HG03520 (cell line): ENCODE results near the gene EMC9.

Experiments
- ATAC-seq: cut with Tn5 transposase; IDR thresholded peaks from one replicate; pipeline ENCODE4 v1.9.1; 2021; ENCODE audit warnings: mild to moderate bottlenecking, moderate library complexity; ENCODE audit not compliant: unreplicated experiment

Gene EMC9

GRCh38 chr14:24132061-24132685 is 9.2 kb downstream of the EMC9 start:
- ATAC-seq = no peak

GRCh38 chr14:24131549-24131966 is 9.8 kb downstream of the EMC9 start:
- ATAC-seq = no peak

GRCh38 chr14:24130717-24131548 is 10.5 kb downstream of the EMC9 start:
- ATAC-seq = no peak

GRCh38 chr14:24130380-24130716 is 11.0 kb downstream of the EMC9 start, which contains the start of gene FITM1:
FITM1 (plus strand) TSS chr14:24130659; CDS start chr14:24131564, 905 bp downstream.
- ATAC-seq = no peak

- ATAC-seq = no peak
Measured at GRCh38 chr14:24129410-24129998, 11.9 kb downstream of the EMC9 start.

- ATAC-seq = no peak
Measured at GRCh38 chr14:24127673-24128072, 13.7 kb downstream of the EMC9 start.

GRCh38 chr14:24126939-24127338 is 14.5 kb downstream of the EMC9 start:
- no peak for ATAC-seq

- no peak for ATAC-seq
Measured at GRCh38 chr14:24123424-24124417, 17.7 kb downstream of the EMC9 start.

GRCh38 chr14:24122898-24123297 is 18.5 kb downstream of the EMC9 start:
- no peak for ATAC-seq

- no peak for ATAC-seq
Measured at GRCh38 chr14:24122416-24122815, 19.0 kb downstream of the EMC9 start.

- ATAC-seq = no peak
Measured at GRCh38 chr14:24121210-24121609, 20.2 kb downstream of the EMC9 start.

- ATAC-seq = no peak
Measured at GRCh38 chr14:24119691-24120090, 21.7 kb downstream of the EMC9 start.

GRCh38 chr14:24117179-24117578 is 24.2 kb downstream of the EMC9 start:
- no peak for ATAC-seq

GRCh38 chr14:24116128-24116814 is 25.1 kb downstream of the EMC9 start:
- no peak for ATAC-seq

- ATAC-seq = no peak
Measured at GRCh38 chr14:24115422-24116127, 25.8 kb downstream of the EMC9 start.

GRCh38 chr14:24114532-24115421 is 26.6 kb downstream of the EMC9 start, which contains the start of the genes DCAF11 and NRL:
DCAF11 (plus strand) TSS chr14:24114777; CDS start chr14:24115595, 818 bp downstream.
NRL (minus strand) TSS chr14:24114949; CDS start chr14:24082848, 32,101 bp downstream.
- peak; percentile 78 for ATAC-seq

- ATAC-seq = peak; percentile 18
Measured at GRCh38 chr14:24113801-24114531, 27.4 kb downstream of the EMC9 start.

- no peak for ATAC-seq
Measured at GRCh38 chr14:24113379-24113800, 28.0 kb downstream of the EMC9 start.
